K562 (cell line): Measurements from ENCODE around the gene CRHR2. TPM values are rescaled to one million over a fixed set of nuclear protein-coding genes. Genes with fewer than 3 reads are reported as not detected.

Source experiments
- ATAC-seq: fragments of 200-7000 bp; cut with Tn5 transposase; 3 replicates; pipeline ENCODE4 v1.9.1; 2020; ENCODE audit warnings: moderate library complexity
- BruUV-seq: library from RNA; stranded (reverse); fragments of 400-500 nt; replicated peaks from 2 replicates; lab custom pipeline; 2021; lab: Mats Ljungman, UMichigan
- CTCF ChIA-PET: fragments of 300-600 bp; formaldehyde crosslinking; extraction: SDS; loops from one replicate; lab custom pipeline; 2021; ENCODE audit warnings: low intra/inter-chr PET ratio; lab: Yijun Ruan, JAX
- POLR2A ChIA-PET: fragments of 300-600, 350-650 bp; sonication (Branson Sonifier 250); formaldehyde crosslinking; extraction: SDS; loops from one replicate; lab custom pipeline; 2021; ENCODE audit warnings: antibody characterized with exemption, inconsistent platforms; lab: Yijun Ruan, JAX
- DNase-seq, 4 experiments: peaks; one replicate each; pipeline versions ENCODE4 v3.0.0 to v3.0.0-alpha.2; 2011 to 2018; ENCODE audit warnings: low spot score in 3 of 4, mixed read lengths in 3 of 4; ENCODE audit errors: extremely low read depth in 1 of 4
- FAIRE-seq: peaks from 2 replicates; lab custom pipeline; 2011; peaks lifted over from hg19 to GRCh38; lab: Jason Lieb, UNC
- H2AFZ ChIP-seq: 2 replicates; pipeline ENCODE4 v1.6.0; 2011; ENCODE audit warnings: low read depth, low read length, control low read depth, inconsistent platforms
- H3K27ac ChIP-seq: fragments of 200-600 bp; 3 replicates; pipeline ENCODE4 v1.8.0; 2011; ENCODE audit warnings: low read depth, mild to moderate bottlenecking, control low read depth, inconsistent platforms, low read length, moderate library complexity, mixed read lengths; ENCODE audit errors: extremely low read depth
- H3K27me3 ChIP-seq, 2 experiments: fragments of 300-600 bp in 1 of 2; 2 replicates in 1 of 2; 3 replicates in 1 of 2; pipeline versions ENCODE4 v1.6.0 to v1.8.0; 2011; ENCODE audit warnings: inconsistent platforms in 2 of 2, low read length in 2 of 2, mild to moderate bottlenecking in 1 of 2, mixed read lengths in 1 of 2, moderate library complexity in 1 of 2; ENCODE audit not compliant: control insufficient read depth in 2 of 2, insufficient read depth in 2 of 2
- H3K36me3 ChIP-seq: fragments of 300-600 bp; 3 replicates; pipeline ENCODE4 v1.8.0; 2011; ENCODE audit warnings: mild to moderate bottlenecking, low read length, inconsistent platforms; ENCODE audit not compliant: control insufficient read depth, insufficient read depth
- H3K4me1 ChIP-seq, 2 experiments: fragments of 200-600 bp in 1 of 2; replicated peaks in 1 of 2; 2 replicates in 1 of 2; 3 replicates in 1 of 2; pipeline versions ENCODE4 v1.5.1 to v1.8.0; 2011; ENCODE audit warnings: inconsistent platforms in 2 of 2, low read length in 2 of 2, mild to moderate bottlenecking in 1 of 2, mixed read lengths in 1 of 2, moderate library complexity in 1 of 2; ENCODE audit not compliant: control insufficient read depth in 2 of 2, insufficient read depth in 2 of 2
- H3K4me2 ChIP-seq: 2 replicates; pipeline ENCODE4 v1.6.1; 2011; ENCODE audit warnings: low read length, control low read depth, inconsistent platforms, mixed read lengths; ENCODE audit not compliant: insufficient read depth
- H3K4me3 ChIP-seq: fragments of 200-600 bp; sonication (generic), shearing (Covaris generic); 2 replicates; pipeline ENCODE4 v1.5.1; 2016; ENCODE audit warnings: control low read depth, inconsistent platforms
- H3K79me2 ChIP-seq: fragments of 200-600 bp; 3 replicates; pipeline ENCODE4 v1.8.0; 2011; ENCODE audit warnings: low read length, inconsistent platforms; ENCODE audit not compliant: control insufficient read depth, insufficient read depth
- H3K9ac ChIP-seq, 2 experiments: 2 replicates each; pipeline versions ENCODE4 v1.6.0 to v1.6.1; 2011; ENCODE audit warnings: low read depth in 2 of 2, low read length in 2 of 2, control low read depth in 1 of 2, inconsistent platforms in 1 of 2, mild to moderate bottlenecking in 1 of 2, mixed read lengths in 1 of 2; ENCODE audit not compliant: insufficient read depth in 1 of 2
- H3K9me1 ChIP-seq: one replicate; pipeline ENCODE4 v1.6.0; 2011; ENCODE audit warnings: inconsistent platforms, mild to moderate bottlenecking, low read length, moderate library complexity; ENCODE audit not compliant: control insufficient read depth, insufficient read depth
- H3K9me3 ChIP-seq: replicated peaks from 2 replicates; pipeline ENCODE4 v1.5.1; 2011; ENCODE audit warnings: low read depth, low read length, inconsistent platforms; ENCODE audit not compliant: control insufficient read depth, insufficient read depth
- H4K20me1 ChIP-seq: replicated peaks from 2 replicates; pipeline ENCODE4 v1.6.1; 2011; ENCODE audit warnings: low read length, inconsistent platforms, mixed read lengths; ENCODE audit not compliant: control insufficient read depth, insufficient read depth
- FOXA3 ChIP-seq, 2 experiments: fragments of 450-650 bp in 1 of 2; sonication (generic) in 1 of 2; formaldehyde crosslinking; IDR thresholded peaks in 1 of 2; conservative IDR thresholded peaks in 1 of 2; 2 replicates each; pipeline versions ENCODE4 v1.4.0 to v1.8.0; 2020 to 2022; ENCODE audit warnings: mild to moderate bottlenecking in 2 of 2, missing genetic modification reagents in 1 of 2
- GATA2 ChIP-seq: sonication (generic); formaldehyde crosslinking; IDR thresholded peaks from 2 replicates; pipeline ENCODE4 v1.4.0; 2020; ENCODE audit warnings: mild to moderate bottlenecking, missing genetic modification reagents
- HEY1 ChIP-seq: fragments of 250-450 bp; sonication (Bioruptor Pico); IDR thresholded peaks from 2 replicates; pipeline ENCODE4 v1.5.0; 2020; ENCODE audit warnings: mild to moderate bottlenecking, moderate library complexity, borderline replicate concordance
- HMGN3 ChIP-seq: IDR thresholded peaks from 2 replicates; pipeline ENCODE4 v1.6.1; 2011; ENCODE audit warnings: borderline replicate concordance, low read depth, mild to moderate bottlenecking, mixed read lengths, low read length; ENCODE audit not compliant: insufficient read length; ENCODE audit errors: extremely low read depth
- KDM5B ChIP-seq: fragments of 200-600 bp; sonication (generic); IDR thresholded peaks from 2 replicates; pipeline ENCODE4 v1.6.1; 2012; ENCODE audit warnings: low read depth, mild to moderate bottlenecking, moderate library complexity, low read length, control low read depth, inconsistent platforms; ENCODE audit not compliant: insufficient replicate concordance
- MEF2A ChIP-seq: IDR thresholded peaks from 2 replicates; pipeline ENCODE4 v1.6.1; 2011; ENCODE audit warnings: low read depth, mild to moderate bottlenecking, low read length, moderate library complexity; ENCODE audit not compliant: control insufficient read depth
- OTX1 ChIP-seq: fragments of 450-650 bp; formaldehyde crosslinking; IDR thresholded peaks from 2 replicates; pipeline ENCODE4 v1.4.0; 2022; ENCODE audit warnings: mild to moderate bottlenecking
- SRSF7 ChIP-seq: fragments of 200-400 bp; formaldehyde crosslinking; optimal IDR thresholded peaks from 2 replicates; pipeline ENCODE3; 2017; ENCODE audit warnings: mild to moderate bottlenecking, low read depth, low read length
- VEZF1 ChIP-seq: fragments of 200-800 bp; sonication (Bioruptor generic); IDR thresholded peaks from 2 replicates; pipeline ENCODE4 v1.6.1; 2017; ENCODE audit warnings: missing genetic modification characterization, missing compliant biosample characterization
- ZNF263 ChIP-seq: sonication (generic); formaldehyde crosslinking; IDR thresholded peaks from 2 replicates; pipeline ENCODE4 v1.8.0; 2022; ENCODE audit warnings: mild to moderate bottlenecking, missing genetic modification reagents, borderline replicate concordance
- ZNF324 ChIP-seq: fragments of 250-450 bp; sonication (Bioruptor Pico); IDR thresholded peaks from 2 replicates; pipeline ENCODE4 v1.4.0; 2020; ENCODE audit warnings: mild to moderate bottlenecking
- ZNF511 ChIP-seq: sonication (generic); formaldehyde crosslinking; IDR thresholded peaks from 2 replicates; pipeline ENCODE4 v1.8.0; 2022; ENCODE audit warnings: mild to moderate bottlenecking, missing genetic modification reagents
- ZNF551 ChIP-seq: fragments of 250-450 bp; sonication (Bioruptor Pico); IDR thresholded peaks from 2 replicates; pipeline ENCODE4 v1.5.0; 2021; ENCODE audit warnings: mild to moderate bottlenecking, moderate library complexity
- ZNF695 ChIP-seq: fragments of 450-650 bp; formaldehyde crosslinking; IDR thresholded peaks from 2 replicates; pipeline ENCODE4 v1.4.0; 2020; ENCODE audit warnings: mild to moderate bottlenecking, moderate library complexity
- WGBS: fragments of 100-300 bp; shearing (Covaris generic); methylation state at CpG from one replicate; pipeline ENCODE4 v1.1.6; 2016; ENCODE audit warnings: low coverage, mixed read lengths; ENCODE audit not compliant: insufficient coverage; ENCODE audit errors: missing lambda C conversion rate; 5-methylcytosine and 5-hydroxymethylcytosine counted together
- in situ Hi-C: fragments of 300-500 bp; cut with MboI; formaldehyde crosslinking; loops from 4 replicates; pipeline ENCODE4 v1.15.0; 2018; ENCODE audit warnings: inconsistent platforms, mixed read lengths
- intact Hi-C: fragments of 100-400 bp; cut with micrococcal nuclease; formaldehyde crosslinking; loops from 2 replicates; pipeline ENCODE4 v1.14.2; 2022
- polyA plus RNA-seq, 8 experiments: library from polyadenylated mRNA; depleted of rRNA in 4 of 8; stranded (reverse) in 5 of 8; unstranded in 3 of 8; fragments of >200 nt; fragmentation: Nextera tagmentation in 2 of 8; fragmentation: Illumina TruSeq in 1 of 8; extraction: Ambion mirVana in 2 of 8; extraction: Trizol in 1 of 8; gene quantifications; 2 replicates each; pipeline versions ENCODE4 v1.2.1 to v1.2.3, GENCODE V29; 2011 to 2014; ENCODE audit warnings: inconsistent platforms in 1 of 8, missing spikeins in 1 of 8
- total RNA-seq, 7 experiments: library from RNA; depleted of rRNA in 6 of 7; stranded (reverse); fragments of >200 nt in 6 of 7; fragmentation: Illumina TruSeq in 2 of 7; extraction: Trizol in 2 of 7; gene quantifications; 2 replicates each; pipeline versions ENCODE4 v1.2.1 to v1.2.3, GENCODE V29; 2011 to 2021; ENCODE audit warnings: low replicate concordance in 1 of 7

Gene CRHR2
- total and polyA plus RNA-seq, 9 of the 15 experiments (the other 6 are each of a cell fraction or from before 2014, with no cell fraction given): not detected

GRCh38 chr7:30679664-30680063 lies 2.6 kb downstream of the CRHR2 start:
- Histone ChIP-seq H3K4me3 (no peak overlapping the region), H2AFZ (no peak overlapping the region), H3K9me3 (no peaks in the 10 kb centered on the region), H3K9me1 (no peaks in the 10 kb centered on the region), H3K27me3 (peaks cover 19 to 72% of the 10 kb centered on the region in 2 experiments), H3K4me1 (peaks cover 0 to 15% of the 10 kb centered on the region in 2 experiments; a peak in 1 of 5 replicates), H4K20me1 (peaks cover 20% of the 10 kb centered on the region; the same call in 1 of the 2 replicates), H3K27ac (no peak overlapping the region), H3K4me2 (no peak overlapping the region), H3K9ac (no peak overlapping the region), H3K36me3 (no peaks in the 10 kb centered on the region), H3K79me2 (no peaks in the 10 kb centered on the region)
- TF ChIP-seq ZNF324 (CRISPR knock-in tag) (no peak), ZNF263 (CRISPR knock-in tag) (peak; percentile 31; the same call in 1 of the 2 replicates)
- WGBS: 0% methylated on average over 2 of the region's 2 CpGs
- FAIRE-seq (no peak), ATAC-seq (no peak), DNase-seq (no peak)
- CTCF ChIA-PET: no interaction called here
- no TSS peak for BruUV-seq
- in situ Hi-C loops: no loop called here
- intact Hi-C loops: no loop called here
- POLR2A ChIA-PET: interaction anchor here (1.2 to 1.5 kb wide), 2 partner anchors 56 to 93 kb away, joined by 3 read pairs; no protein-coding TSS in a partner anchor

- in situ Hi-C loops: no loop called here
- H3K27me3 ChIP-seq: peaks cover 19 to 65% of the 10 kb centered on the region in 2 experiments
- no peak overlapping the region for H3K9ac ChIP-seq
- H3K36me3 ChIP-seq: no peaks in the 10 kb centered on the region
- intact Hi-C loops: no loop called here
- H3K9me3 ChIP-seq: no peaks in the 10 kb centered on the region
- H3K4me1 ChIP-seq: peaks cover 0 to 15% of the 10 kb centered on the region in 2 experiments; a peak in 1 of 5 replicates
- H3K9me1 ChIP-seq: no peaks in the 10 kb centered on the region
- H3K4me2 ChIP-seq: no peak overlapping the region
- no peak for DNase-seq
- CTCF ChIA-PET: no interaction called here
- POLR2A ChIA-PET: interaction anchor here (0.9 to 1.9 kb wide), 3 partner anchors 9 to 14 kb away, joined by 3 to 7 read pairs (median 4); no protein-coding TSS in a partner anchor
- H2AFZ ChIP-seq: no peak overlapping the region
- FAIRE-seq: no peak
- ATAC-seq: no peak
- H4K20me1 ChIP-seq: peaks cover 20% of the 10 kb centered on the region; the same call in 1 of the 2 replicates
- WGBS: 37% methylated on average over 2 of the region's 2 CpGs
- no peak overlapping the region for H3K27ac ChIP-seq
- no peaks in the 10 kb centered on the region for H3K79me2 ChIP-seq
- no TSS peak for BruUV-seq
- no peak overlapping the region for H3K4me3 ChIP-seq
- TF ChIP-seq VEZF1 (no peak), ZNF695 (CRISPR knock-in tag) (no peak), GATA2 (CRISPR knock-in tag) (no peak), FOXA3 (CRISPR knock-in tag; conservative IDR thresholded peaks at IDR 0.05 in 1 of 2, IDR thresholded peaks at IDR 0.05 in 1 of 2) (no peak), ZNF551 (CRISPR knock-in tag) (no peak), HEY1 (CRISPR knock-in tag) (no peak), HMGN3 (no peak), ZNF511 (CRISPR knock-in tag) (no peak), OTX1 (CRISPR knock-in tag) (no peak), KDM5B (no peak), SRSF7 (no peak), MEF2A (no peak)
These were observed 3.5 kb downstream of the CRHR2 start for GRCh38 chr7:30678805-30679204.
